IMR-90 (cell line): ENCODE results near the gene C10orf71. TPM values are rescaled to one million over a fixed set of nuclear protein-coding genes. Genes with fewer than 3 reads are reported as not detected.

ENCODE experiments used
- ATAC-seq: fragments of 200-7000 bp; cut with Tn5 transposase; 2 replicates; pipeline ENCODE4 v1.9.1; 2020; ENCODE audit warnings: low read depth, mild to moderate bottlenecking, moderate library complexity
- BruUV-seq: library from RNA; stranded (reverse); fragments of 400-500 nt; replicated peaks from 2 replicates; lab custom pipeline; 2021; lab: Mats Ljungman, UMichigan
- CTCF ChIA-PET: fragments of 300-600 bp; formaldehyde crosslinking; extraction: SDS; loops from one replicate; lab custom pipeline; 2021; ENCODE audit warnings: antibody characterized with exemption; lab: Yijun Ruan, JAX
- POLR2A ChIA-PET: fragments of 300-600 bp; sonication (Branson Sonifier 250); formaldehyde crosslinking; loops from one replicate; lab custom pipeline; 2022; ENCODE audit warnings: antibody characterized with exemption; ENCODE audit not compliant: unreplicated experiment; lab: Charles Lee
- DNase-seq: peaks from one replicate; pipeline ENCODE4 v3.0.0; 2013
- H2AFZ ChIP-seq: replicated peaks from 2 replicates; pipeline ENCODE3; 2013; ENCODE audit warnings: low read length, mild to moderate bottlenecking; ENCODE audit not compliant: poor library complexity
- H2AK5ac ChIP-seq: 2 replicates; pipeline ENCODE4 v1.6.1; 2013; ENCODE audit warnings: low read depth, low read length, inconsistent platforms
- H2AK9ac ChIP-seq: replicated peaks from 2 replicates; pipeline ENCODE3; 2013; ENCODE audit warnings: mild to moderate bottlenecking, low read depth, low read length, moderate library complexity; ENCODE audit not compliant: poor library complexity
- H2BK120ac ChIP-seq: 2 replicates; pipeline ENCODE4 v1.6.1; 2013; ENCODE audit warnings: low read depth, low read length, inconsistent platforms
- H2BK15ac ChIP-seq: 3 replicates; pipeline ENCODE4 v1.6.1; 2013; ENCODE audit warnings: low read depth, low read length, inconsistent platforms
- H2BK20ac ChIP-seq: 2 replicates; pipeline ENCODE4 v1.6.1; 2013; ENCODE audit warnings: low read depth, mild to moderate bottlenecking, inconsistent platforms, low read length, moderate library complexity
- H2BK5ac ChIP-seq: 2 replicates; pipeline ENCODE4 v1.6.1; 2013; ENCODE audit warnings: mild to moderate bottlenecking, low read depth, low read length, inconsistent platforms; ENCODE audit not compliant: poor library complexity, severe bottlenecking
- H3K14ac ChIP-seq: replicated peaks from 2 replicates; pipeline ENCODE4 v1.6.1; 2013; ENCODE audit warnings: low read depth, low read length, inconsistent platforms
- H3K18ac ChIP-seq: 2 replicates; pipeline ENCODE4 v1.6.1; 2013; ENCODE audit warnings: low read depth, low read length, control low read depth
- H3K23ac ChIP-seq: 2 replicates; pipeline ENCODE4 v1.6.1; 2013; ENCODE audit warnings: low read depth, low read length, inconsistent platforms
- H3K27ac ChIP-seq: 2 replicates; pipeline ENCODE4 v1.5.1; 2013; ENCODE audit warnings: mild to moderate bottlenecking, control low read depth, low read length; ENCODE audit not compliant: insufficient read depth
- H3K27me3 ChIP-seq: 2 replicates; pipeline ENCODE4 v1.6.1; 2013; ENCODE audit warnings: low read length; ENCODE audit not compliant: control insufficient read depth, insufficient read depth
- H3K36me3 ChIP-seq: 2 replicates; pipeline ENCODE4 v1.6.1; 2013; ENCODE audit warnings: low read length, mixed read lengths; ENCODE audit not compliant: control insufficient read depth, insufficient read depth
- H3K4ac ChIP-seq: 2 replicates; pipeline ENCODE4 v1.6.1; 2013; ENCODE audit warnings: low read depth, low read length, inconsistent platforms
- H3K4me1 ChIP-seq: 2 replicates; pipeline ENCODE4 v1.6.1; 2013; ENCODE audit warnings: low read length, mixed read lengths; ENCODE audit not compliant: control insufficient read depth, insufficient read depth
- H3K4me2 ChIP-seq: 2 replicates; pipeline ENCODE4 v1.6.1; 2013; ENCODE audit warnings: low read depth, mild to moderate bottlenecking, control low read depth, low read length, moderate library complexity
- H3K4me3 ChIP-seq: 2 replicates; pipeline ENCODE4 v1.5.1; 2013; ENCODE audit warnings: low read depth, mild to moderate bottlenecking, control low read depth, low read length, moderate library complexity; ENCODE audit not compliant: insufficient read depth
- H3K56ac ChIP-seq: 2 replicates; pipeline ENCODE4 v1.6.1; 2013; ENCODE audit warnings: low read length, inconsistent platforms; ENCODE audit not compliant: insufficient read depth; ENCODE audit errors: extremely low read depth
- H3K79me1 ChIP-seq, 2 experiments: 2 replicates each; pipeline ENCODE4 v1.6.1; 2013; ENCODE audit warnings: low read length in 2 of 2, inconsistent platforms in 1 of 2, low read depth in 1 of 2
- H3K9ac ChIP-seq: 2 replicates; pipeline ENCODE4 v1.6.1; 2013; ENCODE audit warnings: low read depth, low read length, control low read depth
- H3K9me1 ChIP-seq: 2 replicates; pipeline ENCODE4 v1.6.1; 2013; ENCODE audit warnings: low read length, inconsistent platforms; ENCODE audit not compliant: insufficient read depth
- H3K9me3 ChIP-seq: 2 replicates; pipeline ENCODE4 v1.6.1; 2013; ENCODE audit warnings: low read length; ENCODE audit not compliant: control insufficient read depth, insufficient read depth
- H4K20me1 ChIP-seq: 2 replicates; pipeline ENCODE4 v1.6.1; 2013; ENCODE audit warnings: low read length, inconsistent platforms; ENCODE audit not compliant: insufficient read depth
- H4K5ac ChIP-seq: 2 replicates; pipeline ENCODE4 v1.6.1; 2013; ENCODE audit warnings: mild to moderate bottlenecking, low read depth, low read length, control low read depth
- H4K8ac ChIP-seq, 2 experiments: 2 replicates each; pipeline ENCODE4 v1.6.1; 2013; ENCODE audit warnings: low read depth in 2 of 2, low read length in 2 of 2, control low read depth in 1 of 2, inconsistent platforms in 1 of 2
- H4K91ac ChIP-seq: 2 replicates; pipeline ENCODE4 v1.6.1; 2013; ENCODE audit warnings: low read depth, low read length, inconsistent platforms; ENCODE audit not compliant: insufficient read depth
- CEBPB ChIP-seq: IDR thresholded peaks from 2 replicates; pipeline ENCODE4 v1.6.1; 2012; ENCODE audit warnings: low read depth, low read length, improper control_type of control experiment
- CHD1 ChIP-seq: IDR thresholded peaks from 2 replicates; pipeline ENCODE4 v1.6.1; 2012; ENCODE audit warnings: low read depth, low read length, improper control_type of control experiment
- ELK1 ChIP-seq: fragments of 150-350 bp; IDR thresholded peaks from 2 replicates; pipeline ENCODE4 v1.6.1; 2016; ENCODE audit warnings: low read depth, mild to moderate bottlenecking, low read length, moderate library complexity, borderline replicate concordance
- POLR2A ChIP-seq: IDR thresholded peaks from 2 replicates; pipeline ENCODE4 v1.6.1; 2012; ENCODE audit warnings: mild to moderate bottlenecking, low read depth, low read length
- RFX5 ChIP-seq: IDR thresholded peaks from 2 replicates; pipeline ENCODE4 v1.8.0; 2012; ENCODE audit warnings: low read depth, mild to moderate bottlenecking, low read length, moderate library complexity
- WGBS, 2 experiments: methylation state at CpG; one replicate each; pipeline versions ENCODE4 v1.1.5 to v1.1.7; 2013; ENCODE audit warnings: missing lambda C conversion rate in 2 of 2; ENCODE audit not compliant: insufficient read length in 1 of 2; ENCODE audit errors: extremely low coverage in 2 of 2; 5-methylcytosine and 5-hydroxymethylcytosine counted together
- dilution Hi-C: fragments of 300-500 bp; cut with HindIII; formaldehyde crosslinking; loops from one replicate; pipeline ENCODE4 v1.14.3; 2018; ENCODE audit warnings: low sequenced_read_pairs; ENCODE audit not compliant: unreplicated experiment
- in situ Hi-C: fragments of 300-500 bp; cut with MboI; formaldehyde crosslinking; loops from 3 replicates; pipeline ENCODE4 v1.14.3; 2019; ENCODE audit warnings: low sequenced_read_pairs, inconsistent platforms, mixed read lengths
- intact Hi-C: fragments of 100-400 bp; cut with micrococcal nuclease; formaldehyde crosslinking; loops from 2 replicates; pipeline ENCODE4 v1.10.0; 2022
- polyA plus RNA-seq, 3 experiments: library from polyadenylated mRNA; depleted of rRNA; stranded (reverse); fragments of >200 nt; gene quantifications; 2 replicates each; pipeline ENCODE4 v1.2.3, GENCODE V29; 2012; ENCODE audit warnings: low replicate concordance in 1 of 3
- total RNA-seq: library from RNA; depleted of rRNA; stranded (reverse); fragments of >200 nt; gene quantifications from 2 replicates; pipeline ENCODE4 v1.2.3, GENCODE V29; 2012

The C10orf71 gene
- total and polyA plus RNA-seq, 2 of the 4 experiments (the other 2 are of a cell fraction): not detected

GRCh38 chr10:49298671-49298982 is 343 bp upstream of the C10orf71 start:
- Histone ChIP-seq H4K5ac (no peak overlapping the region), H3K4me1 (peaks cover 2% of the 10 kb centered on the region; the same call in 1 of the 2 replicates), H3K79me1 (no peaks in the 10 kb centered on the region), H3K4me2 (no peak overlapping the region; the same call in 1 of the 2 replicates), H3K23ac (no peak overlapping the region), H2BK5ac (no peak overlapping the region), H3K27me3 (peaks cover 43% of the 10 kb centered on the region), H3K18ac (no peak overlapping the region), H4K8ac (no peak overlapping the region), H3K9me3 (no peaks in the 10 kb centered on the region), H3K14ac (no peak overlapping the region), H3K4ac (no peak overlapping the region), H2AK5ac (no peak overlapping the region), H2BK120ac (no peak overlapping the region), H2BK20ac (no peak overlapping the region), H2BK15ac (no peak overlapping the region), H4K20me1 (no peaks in the 10 kb centered on the region), H3K9me1 (no peaks in the 10 kb centered on the region), H3K4me3 (no peak overlapping the region), H4K91ac (no peak overlapping the region), H3K27ac (no peak overlapping the region), H3K36me3 (no peaks in the 10 kb centered on the region), H2AK9ac (no peak overlapping the region), H2AFZ (no peak overlapping the region), H3K9ac (no peak overlapping the region), H3K56ac (no peak overlapping the region)
- POLR2A ChIA-PET: no interaction called here
- dilution Hi-C loops: no loop called here
- WGBS, 2 experiments: no CpG with 5 or more reads among the region's 11 CpGs
- DNase-seq: no peak
- intact Hi-C loops: loop anchor here (10.0 kb wide), 1 partner anchor 184 kb away; the partner anchor contains the start of gene VSTM4
- in situ Hi-C loops: no loop called here
- CTCF ChIA-PET: interaction anchor here (0.6 kb wide), 1 partner anchor 537 kb away, joined by 3 read pairs; no protein-coding TSS in a partner anchor
- ATAC-seq: peak; percentile 72
- no TSS peak for BruUV-seq
- TF ChIP-seq CEBPB: no peak
- TF ChIP-seq CHD1: no peak
- TF ChIP-seq ELK1: no peak
- TF ChIP-seq POLR2A: no peak
- TF ChIP-seq RFX5: no peak
